C4-2B (cell line): ENCODE data around the gene SLC28A3.

ENCODE experiments used
- H3K27ac ChIP-seq: fragments of 450-650 bp; 2 replicates; pipeline ENCODE4 v1.5.1; 2017
- ZFX ChIP-seq: fragments of 450-650 bp; IDR thresholded peaks from 2 replicates; pipeline ENCODE4 v1.6.1; 2017
- TF ChIP-seq, protein P1 (sequence below): fragments of 450-650 bp; conservative IDR thresholded peaks from 2 replicates; pipeline ENCODE4 v1.5.1; 2017; ENCODE audit warnings: mild to moderate bottlenecking

Gene SLC28A3

GRCh38 chr9:84315278-84315877 is 25.2 kb downstream of the SLC28A3 start:
- TF ChIP-seq ZFX: no peak
- TF ChIP-seq, protein P1, sequence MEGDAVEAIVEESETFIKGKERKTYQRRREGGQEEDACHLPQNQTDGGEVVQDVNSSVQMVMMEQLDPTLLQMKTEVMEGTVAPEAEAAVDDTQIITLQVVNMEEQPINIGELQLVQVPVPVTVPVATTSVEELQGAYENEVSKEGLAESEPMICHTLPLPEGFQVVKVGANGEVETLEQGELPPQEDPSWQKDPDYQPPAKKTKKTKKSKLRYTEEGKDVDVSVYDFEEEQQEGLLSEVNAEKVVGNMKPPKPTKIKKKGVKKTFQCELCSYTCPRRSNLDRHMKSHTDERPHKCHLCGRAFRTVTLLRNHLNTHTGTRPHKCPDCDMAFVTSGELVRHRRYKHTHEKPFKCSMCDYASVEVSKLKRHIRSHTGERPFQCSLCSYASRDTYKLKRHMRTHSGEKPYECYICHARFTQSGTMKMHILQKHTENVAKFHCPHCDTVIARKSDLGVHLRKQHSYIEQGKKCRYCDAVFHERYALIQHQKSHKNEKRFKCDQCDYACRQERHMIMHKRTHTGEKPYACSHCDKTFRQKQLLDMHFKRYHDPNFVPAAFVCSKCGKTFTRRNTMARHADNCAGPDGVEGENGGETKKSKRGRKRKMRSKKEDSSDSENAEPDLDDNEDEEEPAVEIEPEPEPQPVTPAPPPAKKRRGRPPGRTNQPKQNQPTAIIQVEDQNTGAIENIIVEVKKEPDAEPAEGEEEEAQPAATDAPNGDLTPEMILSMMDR: peak; percentile 87
- no peak overlapping the region for H3K27ac ChIP-seq

GRCh38 chr9:84314306-84314705 is 26.3 kb downstream of the SLC28A3 start:
- TF ChIP-seq ZFX: no peak
- no peak overlapping the region for H3K27ac ChIP-seq

- no peak for TF ChIP-seq ZFX
- TF ChIP-seq, protein P1: no peak
- H3K27ac ChIP-seq: no peak overlapping the region
Observed at GRCh38 chr9:84310883-84311282, 29.7 kb downstream of the SLC28A3 start.

DNA sequence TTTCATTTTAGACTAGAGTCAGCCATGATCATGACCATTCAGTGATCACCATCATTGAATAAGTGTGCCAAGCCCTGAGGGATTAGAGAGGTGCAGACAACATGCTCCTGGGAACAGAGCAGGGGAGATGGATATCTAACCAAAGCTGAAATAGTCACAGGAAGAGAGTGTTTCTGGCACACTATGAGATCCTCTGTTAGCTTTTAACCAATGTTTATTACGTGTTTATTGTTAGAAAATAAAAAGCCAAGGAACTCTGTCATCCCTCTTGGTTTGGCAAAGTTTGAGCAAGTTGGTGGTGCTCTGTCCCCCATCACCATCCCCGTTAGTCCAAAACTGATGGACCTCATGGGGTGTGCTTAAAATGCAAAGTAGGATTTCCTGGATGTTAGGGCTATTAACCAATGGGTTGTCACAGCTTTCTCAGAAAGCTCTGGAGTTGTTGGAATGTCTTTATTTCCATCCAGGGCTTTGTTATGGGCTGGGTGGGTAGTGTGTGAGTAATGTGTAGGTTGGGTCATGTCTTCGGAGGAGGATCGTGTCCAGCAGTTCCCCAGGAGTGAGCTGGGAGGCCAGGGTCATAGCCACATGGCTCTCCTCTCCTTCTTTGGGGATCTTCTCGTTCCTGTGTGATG is 34.9 kb downstream of the SLC28A3 start:
- no peak overlapping the region for H3K27ac ChIP-seq
- TF ChIP-seq ZFX: no peak
- TF ChIP-seq, protein P1: no peak

- TF ChIP-seq ZFX: no peak
- TF ChIP-seq, protein P1: no peak
- no peak overlapping the region for H3K27ac ChIP-seq
Observed at GRCh38 chr9:84304166-84304565, 36.4 kb downstream of the SLC28A3 start.

DNA sequence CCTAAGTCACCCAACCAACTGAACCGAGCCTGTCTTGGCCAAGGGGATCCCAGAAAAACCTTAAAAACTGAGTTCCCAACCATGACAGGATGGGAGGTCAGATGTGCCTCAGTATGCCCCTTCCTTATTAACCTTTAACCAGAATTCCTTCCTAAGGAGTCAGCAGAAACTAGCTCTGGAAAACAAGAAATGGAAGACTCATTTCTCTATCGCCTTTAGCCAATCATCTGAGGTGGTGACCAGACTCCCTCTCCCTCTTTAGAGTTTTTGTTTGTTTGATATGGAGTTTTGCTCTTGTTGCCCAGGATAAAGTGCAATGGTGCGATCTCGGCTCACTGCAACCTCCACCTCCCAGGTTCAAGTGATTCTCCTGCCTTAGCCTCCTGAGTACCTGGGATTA is 37.5 kb downstream of the SLC28A3 start:
- TF ChIP-seq, protein P1: no peak
- no peak for TF ChIP-seq ZFX

DNA sequence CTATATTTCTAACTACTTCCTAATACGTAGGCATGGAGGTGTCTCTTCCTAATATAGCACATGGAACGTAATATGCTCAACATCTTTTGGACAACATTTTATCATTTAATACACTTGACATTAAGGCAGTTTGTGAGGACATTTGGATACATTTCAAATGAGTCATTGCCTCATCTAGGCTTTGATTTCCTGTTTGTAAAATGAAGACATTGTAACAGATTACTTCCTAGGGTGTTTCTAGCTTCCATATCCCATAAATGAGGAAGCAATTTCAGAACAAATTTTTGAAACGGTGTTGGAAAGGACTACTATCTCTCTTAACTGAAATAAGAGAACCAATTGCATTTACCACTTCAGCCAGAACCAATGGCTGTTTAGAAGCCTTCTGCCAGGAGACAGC is 38.7 kb downstream of the SLC28A3 start:
- no peak for TF ChIP-seq ZFX
- TF ChIP-seq, protein P1: no peak

More for the DNA sequence above, 37.5 kb downstream of the SLC28A3 start:
- H3K27ac ChIP-seq: no peak overlapping the region

DNA sequence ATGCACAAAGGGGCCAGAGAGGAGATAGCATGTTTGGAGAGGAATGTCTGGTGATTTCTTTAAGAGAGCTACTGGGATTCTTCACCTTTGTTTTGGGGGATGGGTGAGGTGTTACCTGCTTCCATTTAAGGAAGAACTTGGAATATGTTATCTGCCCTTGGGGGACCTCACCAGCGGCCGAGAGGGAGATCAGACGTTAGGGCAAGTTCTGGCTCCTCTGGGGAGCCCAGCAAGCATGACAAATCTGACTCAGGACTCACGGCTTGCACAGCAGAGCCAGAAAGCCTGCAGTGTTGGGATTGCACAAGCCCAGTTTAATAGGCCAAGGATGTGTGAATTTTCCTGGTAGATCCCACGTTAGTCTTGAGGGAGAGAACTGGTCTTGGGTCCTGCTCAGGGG is 40.3 kb downstream of the SLC28A3 start:
- H3K27ac ChIP-seq: no peak overlapping the region
- TF ChIP-seq ZFX: no peak
- TF ChIP-seq, protein P1: no peak

More for the DNA sequence above, 38.7 kb downstream of the SLC28A3 start:
- H3K27ac ChIP-seq: no peak overlapping the region
